Hepatocyte (in vitro differentiated cells): ENCODE measurements around the gene NEDD4L.

ENCODE experiments used
- EZH2 ChIP-seq: fragments of 200-600 bp; sonication (generic); IDR thresholded peaks from 2 replicates; pipeline ENCODE4 v1.6.1; 2016; ENCODE audit warnings: antibody characterized with exemption, mild to moderate bottlenecking, borderline replicate concordance
- EZH2phosphoT487 ChIP-seq: fragments of 200-600 bp; sonication (generic); IDR thresholded peaks from one replicate; pipeline ENCODE4 v1.6.1; 2018; ENCODE audit warnings: antibody characterized with exemption, mild to moderate bottlenecking, low read depth, moderate library complexity; ENCODE audit not compliant: unreplicated experiment, severe bottlenecking
- TF ChIP-seq, protein P1 (sequence below): fragments of 200-600 bp; sonication (generic); IDR thresholded peaks from 2 replicates; pipeline ENCODE4 v1.5.1; 2016; ENCODE audit warnings: antibody characterized with exemption, mild to moderate bottlenecking; ENCODE audit not compliant: poor library complexity

DNA sequence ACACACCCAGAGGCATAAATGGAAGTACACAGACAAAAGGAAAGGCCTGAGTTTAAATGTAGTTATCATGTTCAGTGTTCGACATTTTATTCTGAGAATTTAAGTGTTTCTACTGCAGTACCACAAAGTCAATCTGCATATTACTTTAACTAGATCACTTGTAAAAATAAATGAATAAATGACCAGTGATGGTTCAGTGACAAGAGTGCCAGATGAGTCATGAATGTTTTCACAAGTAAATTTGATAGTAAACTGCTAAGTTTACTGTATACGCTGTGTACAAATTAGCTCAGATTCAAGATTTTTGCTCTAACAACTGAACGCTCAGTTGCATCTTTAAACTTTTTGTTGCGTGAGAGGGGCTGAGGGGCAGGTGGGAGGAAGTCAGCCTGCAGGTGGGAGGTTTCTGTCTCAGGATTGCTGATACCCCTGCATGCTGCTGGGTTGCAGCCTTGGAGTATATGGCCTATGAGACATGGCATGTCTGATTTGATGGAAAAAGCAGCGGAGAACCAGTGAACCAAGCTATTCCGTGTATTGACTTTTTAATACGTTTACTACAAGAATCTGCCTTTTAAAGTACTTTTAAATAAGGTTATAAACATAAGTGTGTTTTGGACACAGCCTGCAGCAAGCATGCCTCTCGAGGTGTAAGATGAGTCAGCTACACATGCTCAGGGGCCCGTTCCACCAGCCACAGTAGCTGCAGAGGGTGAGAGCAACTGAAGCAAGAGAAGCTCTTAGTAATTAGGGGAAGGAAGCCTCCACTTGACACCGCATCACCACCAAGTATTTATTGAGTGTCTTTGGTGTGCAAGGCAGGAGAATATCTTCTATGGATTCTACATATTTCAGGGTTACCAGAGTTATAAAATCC lies 245.1 kb downstream of the NEDD4L start:
- TF ChIP-seq, protein P1, sequence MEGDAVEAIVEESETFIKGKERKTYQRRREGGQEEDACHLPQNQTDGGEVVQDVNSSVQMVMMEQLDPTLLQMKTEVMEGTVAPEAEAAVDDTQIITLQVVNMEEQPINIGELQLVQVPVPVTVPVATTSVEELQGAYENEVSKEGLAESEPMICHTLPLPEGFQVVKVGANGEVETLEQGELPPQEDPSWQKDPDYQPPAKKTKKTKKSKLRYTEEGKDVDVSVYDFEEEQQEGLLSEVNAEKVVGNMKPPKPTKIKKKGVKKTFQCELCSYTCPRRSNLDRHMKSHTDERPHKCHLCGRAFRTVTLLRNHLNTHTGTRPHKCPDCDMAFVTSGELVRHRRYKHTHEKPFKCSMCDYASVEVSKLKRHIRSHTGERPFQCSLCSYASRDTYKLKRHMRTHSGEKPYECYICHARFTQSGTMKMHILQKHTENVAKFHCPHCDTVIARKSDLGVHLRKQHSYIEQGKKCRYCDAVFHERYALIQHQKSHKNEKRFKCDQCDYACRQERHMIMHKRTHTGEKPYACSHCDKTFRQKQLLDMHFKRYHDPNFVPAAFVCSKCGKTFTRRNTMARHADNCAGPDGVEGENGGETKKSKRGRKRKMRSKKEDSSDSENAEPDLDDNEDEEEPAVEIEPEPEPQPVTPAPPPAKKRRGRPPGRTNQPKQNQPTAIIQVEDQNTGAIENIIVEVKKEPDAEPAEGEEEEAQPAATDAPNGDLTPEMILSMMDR = no peak
- no peak for TF ChIP-seq EZH2
- no peak for TF ChIP-seq EZH2phosphoT487
